Coronary artery (tissue), 2 donors: ENCODE results near the gene PLP1.

Experiments
- DNase-seq: peaks from one replicate; pipeline ENCODE4 v3.0.0-alpha.2; 2017; ENCODE audit warnings: low spot score
- H3K27ac ChIP-seq, 2 donors: fragments of 200-600 bp; sonication (generic); one replicate each; pipeline ENCODE4 v1.5.1; 2016 to 2019
- H3K4me3 ChIP-seq: fragments of 200-600 bp; sonication (generic); 2 replicates; pipeline ENCODE4 v1.5.1; 2016; ENCODE audit warnings: mild to moderate bottlenecking, moderate library complexity
- TF ChIP-seq, protein P1 (sequence below): fragments of 200-600 bp; sonication (generic); IDR thresholded peaks from one replicate; pipeline ENCODE4 v1.5.1; 2019; ENCODE audit warnings: antibody characterized with exemption

The PLP1 gene, protein sequence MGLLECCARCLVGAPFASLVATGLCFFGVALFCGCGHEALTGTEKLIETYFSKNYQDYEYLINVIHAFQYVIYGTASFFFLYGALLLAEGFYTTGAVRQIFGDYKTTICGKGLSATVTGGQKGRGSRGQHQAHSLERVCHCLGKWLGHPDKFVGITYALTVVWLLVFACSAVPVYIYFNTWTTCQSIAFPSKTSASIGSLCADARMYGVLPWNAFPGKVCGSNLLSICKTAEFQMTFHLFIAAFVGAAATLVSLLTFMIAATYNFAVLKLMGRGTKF

DNA sequence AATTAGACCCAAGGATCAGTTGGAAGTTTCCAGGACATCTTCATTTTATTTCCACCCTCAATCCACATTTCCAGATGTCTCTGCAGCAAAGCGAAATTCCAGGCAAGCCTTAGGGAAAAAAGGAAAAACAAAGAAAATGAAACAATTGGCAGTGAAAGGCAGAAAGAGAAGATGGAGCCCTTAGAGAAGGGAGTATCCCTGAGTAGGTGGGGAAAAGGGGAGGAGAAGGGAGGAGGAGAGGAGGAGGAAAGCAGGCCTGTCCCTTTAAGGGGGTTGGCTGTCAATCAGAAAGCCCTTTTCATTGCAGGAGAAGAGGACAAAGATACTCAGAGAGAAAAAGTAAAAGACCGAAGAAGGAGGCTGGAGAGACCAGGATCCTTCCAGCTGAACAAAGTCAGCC is at the start of gene PLP1:
Gene PLP1 (plus strand): TSS at position 295 of the 400 bp plus-strand sequence. CDS start 156 bp downstream, outside the sequence.
- no peak for DNase-seq
- Histone ChIP-seq H3K4me3 (no peak within 1 kb of the TSS), H3K27ac (no peak within 1 kb of the TSS)
- TF ChIP-seq, protein P1, sequence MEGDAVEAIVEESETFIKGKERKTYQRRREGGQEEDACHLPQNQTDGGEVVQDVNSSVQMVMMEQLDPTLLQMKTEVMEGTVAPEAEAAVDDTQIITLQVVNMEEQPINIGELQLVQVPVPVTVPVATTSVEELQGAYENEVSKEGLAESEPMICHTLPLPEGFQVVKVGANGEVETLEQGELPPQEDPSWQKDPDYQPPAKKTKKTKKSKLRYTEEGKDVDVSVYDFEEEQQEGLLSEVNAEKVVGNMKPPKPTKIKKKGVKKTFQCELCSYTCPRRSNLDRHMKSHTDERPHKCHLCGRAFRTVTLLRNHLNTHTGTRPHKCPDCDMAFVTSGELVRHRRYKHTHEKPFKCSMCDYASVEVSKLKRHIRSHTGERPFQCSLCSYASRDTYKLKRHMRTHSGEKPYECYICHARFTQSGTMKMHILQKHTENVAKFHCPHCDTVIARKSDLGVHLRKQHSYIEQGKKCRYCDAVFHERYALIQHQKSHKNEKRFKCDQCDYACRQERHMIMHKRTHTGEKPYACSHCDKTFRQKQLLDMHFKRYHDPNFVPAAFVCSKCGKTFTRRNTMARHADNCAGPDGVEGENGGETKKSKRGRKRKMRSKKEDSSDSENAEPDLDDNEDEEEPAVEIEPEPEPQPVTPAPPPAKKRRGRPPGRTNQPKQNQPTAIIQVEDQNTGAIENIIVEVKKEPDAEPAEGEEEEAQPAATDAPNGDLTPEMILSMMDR = no peak

DNA sequence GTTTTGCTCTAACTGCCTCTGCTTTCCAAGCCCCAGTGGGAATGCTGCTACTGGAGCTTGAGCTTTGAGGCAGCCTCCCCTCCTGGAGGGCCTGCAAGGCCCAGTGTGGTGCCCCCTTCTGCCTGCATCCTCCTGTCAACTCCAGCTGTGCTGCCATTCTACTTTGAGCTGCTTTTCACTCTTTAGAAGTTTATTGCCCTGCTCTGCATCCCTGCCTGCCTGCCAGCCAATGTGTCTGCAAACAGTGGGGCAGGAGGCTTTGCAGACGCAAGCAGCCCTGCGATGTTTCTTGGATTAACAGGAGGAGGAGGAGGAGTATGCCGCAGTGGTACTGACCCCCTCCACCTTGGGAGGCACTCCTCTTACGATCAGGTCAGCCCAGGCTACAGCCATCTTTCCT is 49.5 kb upstream of the PLP1 start:
- Histone ChIP-seq H3K4me3 (no peak overlapping the region), H3K27ac (no peak overlapping the region)
- no peak for DNase-seq
- TF ChIP-seq, protein P1 = no peak

DNA sequence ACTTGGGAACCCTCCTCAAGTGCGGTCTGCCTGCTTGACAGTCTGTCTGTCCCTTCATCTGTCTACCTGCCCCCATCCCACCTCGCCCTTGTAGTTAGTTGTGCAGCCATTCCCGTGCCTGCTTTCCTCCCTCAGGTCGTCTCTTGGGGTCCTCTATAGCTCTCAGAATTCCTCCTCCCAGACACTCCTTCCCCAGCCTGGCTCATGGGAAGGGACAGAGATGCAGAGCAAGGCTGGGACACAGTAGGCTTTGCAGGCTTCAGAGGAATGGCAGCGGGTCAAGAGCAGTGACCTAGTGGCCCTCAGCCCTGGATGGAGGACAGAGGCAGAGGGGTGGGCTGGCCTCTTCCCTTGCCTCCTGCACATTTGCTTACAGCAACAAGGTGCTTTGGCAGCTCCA is 47.6 kb upstream of the PLP1 start:
- H3K4me3 ChIP-seq = no peak overlapping the region
- H3K27ac ChIP-seq = no peak overlapping the region
- TF ChIP-seq, protein P1 = no peak
- DNase-seq = no peak

DNA sequence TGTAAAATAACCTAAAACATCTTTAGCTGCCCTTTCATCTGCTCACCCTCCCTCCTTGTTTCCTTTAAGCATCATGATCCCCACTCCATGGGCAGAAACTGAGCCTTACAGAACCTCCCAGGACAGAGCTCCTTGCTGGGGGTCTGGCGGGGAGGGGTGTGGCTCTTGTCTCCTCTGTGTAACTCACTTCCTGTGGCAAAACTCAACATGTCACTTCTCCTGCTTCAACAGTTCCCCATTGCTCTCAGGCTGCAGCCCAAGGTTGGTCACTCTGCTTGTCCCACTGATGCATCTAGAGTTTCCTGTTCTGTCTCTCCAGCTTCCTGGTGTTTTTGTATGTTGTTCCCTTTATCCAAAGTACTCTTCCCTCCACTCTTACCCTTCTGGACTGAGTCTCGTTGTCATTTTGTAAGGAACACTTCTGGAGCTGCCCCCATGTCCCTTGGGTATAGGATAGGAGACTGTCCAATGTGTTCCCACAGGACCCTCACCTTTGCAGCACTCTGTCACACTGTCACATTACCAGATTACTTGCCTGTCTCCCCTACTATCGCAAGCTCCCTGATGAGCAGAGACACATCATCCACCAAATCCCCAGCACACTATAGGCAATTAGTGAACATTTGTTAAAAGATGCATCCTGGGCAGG is 46.4 kb upstream of the PLP1 start:
- no peak for DNase-seq
- TF ChIP-seq, protein P1 = no peak
- H3K27ac ChIP-seq = peak overlapping the region in 1 of 2 donors; percentile 19

DNA sequence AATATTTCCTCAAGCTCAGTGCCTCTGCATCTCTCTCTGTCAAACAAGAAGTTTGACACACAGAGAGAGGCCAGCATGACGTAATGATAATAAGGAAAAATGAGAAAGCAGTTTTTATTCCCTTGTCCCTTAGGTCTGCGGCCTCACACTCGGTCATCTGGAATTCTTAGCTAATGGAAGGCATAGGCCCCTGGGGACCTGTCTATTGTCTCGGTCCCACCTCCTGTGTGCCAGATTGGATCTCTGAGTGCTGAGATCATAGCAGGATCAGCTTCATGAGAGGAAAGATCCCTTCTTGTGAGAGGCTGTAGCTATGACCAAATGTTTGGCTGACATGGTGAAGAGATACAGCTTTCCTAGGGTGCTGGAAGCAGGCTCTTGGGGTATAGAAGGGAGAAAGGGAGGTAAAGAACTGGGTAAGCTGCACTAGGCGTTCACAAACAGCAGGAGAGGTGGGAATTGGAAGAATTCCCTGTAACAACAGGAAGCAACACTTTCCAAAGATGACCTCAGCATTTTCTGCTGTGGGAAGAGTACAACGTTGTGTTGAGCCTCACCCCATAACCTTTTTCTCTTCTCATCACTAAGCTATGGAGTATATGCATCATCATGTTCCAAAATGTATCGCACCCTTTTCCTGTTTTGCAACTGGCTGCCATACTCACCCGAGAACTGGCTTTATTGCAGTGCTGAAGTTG is 45.7 kb upstream of the PLP1 start:
- TF ChIP-seq, protein P1 = no peak

More for the DNA sequence above, 46.4 kb upstream of the PLP1 start:
- no peak overlapping the region for H3K4me3 ChIP-seq

DNA sequence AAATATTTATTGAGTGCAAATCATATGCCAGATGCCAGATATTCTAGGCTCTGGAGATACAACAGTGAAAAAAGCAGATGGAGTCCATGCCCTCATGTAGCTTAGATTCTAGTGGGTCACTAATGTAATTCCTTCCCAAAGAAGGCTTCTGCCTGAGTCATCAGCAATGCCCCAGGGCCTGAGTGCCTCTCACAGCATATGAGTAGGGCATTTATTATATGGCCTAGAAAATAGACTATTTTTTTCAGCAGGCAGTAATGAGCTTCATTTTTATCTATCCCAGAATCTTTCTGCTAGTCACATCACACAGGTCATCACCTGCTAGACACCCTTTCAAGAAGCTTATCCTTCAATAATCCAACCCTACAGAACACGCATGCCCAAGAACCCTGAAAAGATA is 43.6 kb upstream of the PLP1 start:
- H3K4me3 ChIP-seq = no peak overlapping the region
- TF ChIP-seq, protein P1 = no peak
- no peak overlapping the region for H3K27ac ChIP-seq
- no peak for DNase-seq

More for the DNA sequence above, 45.7 kb upstream of the PLP1 start:
- Histone ChIP-seq H3K27ac (peak overlapping the region in 1 of 2 donors; percentile 19), H3K4me3 (no peak overlapping the region)
- DNase-seq = no peak
